ENCODE results near the gene MYT1.
"Not testable (repeated sequence)": the region's sequence is repeated elsewhere in the genome, so short reads cannot be mapped to it uniquely, and the experiment has no call there.

The MYT1 gene

GRCh38 chr20:64231621-64232550 is 67.6 kb downstream of the MYT1 start:
- DNase-seq (ENCODE audit: low spot score): no peak

- DNase-seq (ENCODE audit: low spot score): no peak
These were observed 68.5 kb downstream of the MYT1 start for GRCh38 chr20:64232794-64233193.

DNA sequence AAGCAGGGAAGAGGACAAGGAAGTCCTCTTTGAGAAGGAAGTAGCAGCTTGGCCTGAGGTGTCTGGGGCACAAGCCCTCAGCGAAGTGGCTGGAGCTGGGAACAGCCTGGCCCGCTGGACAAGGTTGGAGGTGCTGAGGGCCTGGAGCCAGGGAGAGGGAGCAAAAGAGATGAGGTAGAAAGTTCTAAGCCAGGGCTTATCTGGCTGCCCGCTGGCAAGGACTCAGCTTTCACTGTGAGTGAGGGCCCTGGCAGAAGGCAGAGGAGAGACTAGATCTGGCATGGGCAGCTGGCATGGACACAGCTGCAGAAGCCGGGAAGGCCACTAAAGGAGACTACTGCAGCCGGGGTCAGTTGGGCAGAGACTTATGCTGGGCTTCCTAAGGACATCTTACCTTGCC is 69.5 kb downstream of the MYT1 start:
- no peak for DNase-seq (ENCODE audit: low spot score)

DNA sequence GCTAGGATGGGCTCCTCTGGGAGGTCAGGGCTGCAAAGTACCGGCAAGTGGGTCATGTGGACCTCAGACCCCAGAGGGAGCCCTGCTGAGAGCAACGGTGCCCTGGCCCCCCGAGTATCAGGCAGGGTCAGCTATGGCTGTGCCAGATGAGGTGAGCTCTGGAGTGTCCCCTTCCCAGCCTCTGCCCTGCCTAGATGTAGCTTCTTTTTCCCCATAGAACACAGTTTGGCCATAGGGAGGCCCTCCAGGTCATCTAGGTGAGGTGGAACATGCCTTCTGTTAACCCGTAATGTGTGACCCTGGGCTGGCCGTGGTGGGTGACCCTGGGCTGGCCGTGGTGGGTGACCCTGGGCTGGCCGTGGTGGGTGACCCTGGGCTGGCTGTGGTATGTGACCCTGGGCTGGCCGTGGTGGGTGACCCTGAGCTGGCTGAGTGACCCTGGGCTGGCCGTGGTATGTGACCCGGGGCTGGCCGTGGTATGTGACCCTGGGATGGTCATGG is 70.1 kb downstream of the MYT1 start:
- no peak for DNase-seq (ENCODE audit: low spot score)

- not testable (repeated sequence) for DNase-seq (ENCODE audit: low spot score)
These were observed 70.8 kb downstream of the MYT1 start for GRCh38 chr20:64234921-64235565.

DNA sequence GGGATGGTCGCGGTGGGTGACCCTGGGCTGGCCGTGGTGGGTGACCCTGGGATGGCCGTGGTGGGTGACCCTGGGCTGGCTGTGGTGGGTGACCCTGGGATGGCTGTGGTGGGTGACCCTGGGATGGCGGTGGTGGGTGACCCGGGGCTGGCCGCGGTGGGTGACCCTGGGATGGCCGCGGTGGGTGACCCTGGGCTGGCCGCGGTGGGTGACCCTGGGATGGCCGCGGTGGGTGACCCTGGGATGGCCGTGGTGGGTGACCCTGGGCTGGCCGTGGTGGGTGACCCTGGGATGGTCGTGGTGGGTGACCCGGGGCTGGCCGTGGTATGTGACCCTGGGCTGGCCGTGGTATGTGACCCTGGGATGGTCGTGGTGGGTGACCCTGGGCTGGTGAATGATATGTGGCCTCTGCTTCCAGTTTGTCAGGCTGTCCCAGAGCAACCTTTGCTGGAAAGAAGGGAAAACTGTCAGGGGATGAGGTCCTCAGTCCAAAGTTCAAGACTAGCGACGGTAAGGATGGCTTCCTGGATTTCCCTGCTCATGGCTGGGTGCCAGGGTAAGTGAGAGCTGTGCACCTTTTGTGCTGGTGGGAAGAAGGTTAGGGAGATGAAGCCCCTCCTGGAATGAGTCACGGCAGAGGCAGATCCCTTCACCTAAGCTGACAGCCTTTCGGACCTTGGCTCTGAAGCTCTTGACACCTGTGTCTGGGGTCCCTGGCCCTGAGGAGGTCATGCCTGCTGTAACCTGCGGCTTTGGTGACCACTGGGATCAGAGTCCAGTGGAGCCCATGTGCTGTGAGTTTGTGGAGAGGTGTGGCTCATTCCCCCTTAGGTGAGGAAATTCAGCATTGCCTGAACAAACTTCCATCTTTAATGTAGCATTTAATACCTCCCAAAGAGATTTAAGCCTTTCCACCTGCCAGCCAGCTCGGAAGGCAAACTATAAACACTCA is 72.2 kb downstream of the MYT1 start:
- no peak for DNase-seq (ENCODE audit: low spot score)

DNA sequence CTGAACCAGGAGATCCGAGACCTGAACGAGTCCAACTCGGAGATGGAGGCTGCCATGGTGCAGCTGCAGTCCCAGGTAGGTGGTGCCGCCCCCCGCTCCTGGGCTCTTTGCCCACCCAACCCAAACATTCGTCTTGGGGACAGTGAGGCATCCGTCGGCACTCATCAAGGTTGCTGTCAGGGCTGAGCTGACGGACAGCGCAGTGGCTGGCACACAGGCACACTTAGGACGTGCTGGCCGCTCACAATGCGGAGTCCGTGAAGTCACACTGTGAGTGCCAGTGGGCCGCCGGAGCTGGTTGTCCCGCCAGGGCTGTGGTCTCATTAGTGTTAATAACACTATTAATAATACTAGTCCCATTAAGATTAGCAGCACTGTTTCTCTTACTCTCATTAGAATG is 73.1 kb downstream of the MYT1 start:
- DNase-seq (ENCODE audit: low spot score): no peak

DNA sequence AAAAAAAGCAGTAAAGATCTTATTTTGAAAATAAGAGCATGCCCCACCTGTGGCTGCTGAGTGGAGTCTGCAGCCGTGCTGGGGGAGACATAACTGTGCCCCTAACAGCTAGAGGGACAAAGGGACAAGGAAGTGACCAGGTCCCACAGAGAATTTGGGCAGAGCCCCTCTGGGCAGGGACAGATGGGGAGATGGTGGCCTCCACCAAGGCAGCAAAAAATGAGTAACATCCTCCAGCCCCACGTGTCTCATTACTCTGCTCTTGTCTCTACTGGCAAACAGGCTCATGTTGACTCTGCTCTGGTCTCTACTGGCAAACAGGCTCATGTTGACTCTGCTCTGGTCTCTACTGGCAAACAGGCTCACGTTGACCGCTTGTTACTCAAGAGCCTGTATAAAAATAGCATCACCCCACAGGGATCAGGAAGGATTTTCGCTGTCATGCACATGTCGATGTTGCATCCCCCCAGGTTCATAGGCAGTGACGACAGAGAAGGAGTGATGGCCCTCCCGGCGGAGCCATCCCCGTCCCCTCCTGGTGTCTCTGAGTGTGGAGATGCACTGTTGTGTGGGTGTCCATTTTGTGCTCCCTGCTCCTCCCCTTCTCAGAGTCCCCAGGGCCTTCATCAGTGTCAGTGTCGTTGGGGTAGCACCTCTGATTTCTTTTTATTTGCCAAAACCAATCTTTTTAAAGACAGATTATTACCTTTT is 74.0 kb downstream of the MYT1 start:
- no peak for DNase-seq (ENCODE audit: low spot score)

- no peak for DNase-seq (ENCODE audit: low spot score)
These were observed 74.7 kb downstream of the MYT1 start for GRCh38 chr20:64238851-64239387.

- DNase-seq (ENCODE audit: low spot score): no peak
These were observed 75.4 kb downstream of the MYT1 start for GRCh38 chr20:64239449-64240242.

- no peak for DNase-seq (ENCODE audit: low spot score)
These were observed 76.2 kb downstream of the MYT1 start for GRCh38 chr20:64240243-64241015.

DNA sequence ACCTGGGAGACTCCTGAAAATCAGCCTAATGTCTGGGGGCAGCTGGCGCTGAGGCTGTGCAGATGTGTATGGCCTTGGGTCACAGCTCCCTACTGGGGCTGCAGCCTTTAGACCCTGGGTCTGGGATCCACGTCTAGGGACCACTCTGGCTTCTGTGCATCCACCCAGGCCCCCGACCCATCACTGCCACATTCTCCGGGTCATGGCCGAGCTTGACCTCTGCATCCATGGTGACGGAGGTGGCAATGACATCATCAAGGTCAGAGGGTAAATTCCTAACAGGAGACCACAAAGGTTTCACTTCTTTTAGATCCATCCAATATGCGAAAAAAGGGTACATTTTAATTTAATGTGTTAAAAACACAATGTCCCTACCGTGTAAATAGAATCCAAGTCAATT is 76.8 kb downstream of the MYT1 start:
- no peak for DNase-seq (ENCODE audit: low spot score)

GRCh38 chr20:64242003-64242796 is 77.9 kb downstream of the MYT1 start:
- DNase-seq (ENCODE audit: low spot score): no peak

GRCh38 chr20:64242797-64243475 is 78.7 kb downstream of the MYT1 start:
- no peak for DNase-seq (ENCODE audit: low spot score)

- DNase-seq (ENCODE audit: low spot score): no peak
These were observed 80.1 kb downstream of the MYT1 start for GRCh38 chr20:64244281-64244805.

GRCh38 chr20:64244870-64245603 is 80.8 kb downstream of the MYT1 start:
- DNase-seq (ENCODE audit: low spot score): no peak

All from putamen (tissue), 1 donor.